Activated naive CD8-positive, alpha-beta T cell treated with anti-CD3 and anti-CD28 coated beads, Interleukin-2, amount 50 U/mL, for 16 hours (primary cell): Measurements from ENCODE around the gene DPP10.

Source experiments
- DNase-seq: peaks from one replicate; pipeline ENCODE4 v3.0.0-alpha.2; 2020; ENCODE audit warnings: low read depth, low spot score

Gene DPP10

GRCh38 chr2:115678129-115678528 is 1235.7 kb downstream of the DPP10 start:
- DNase-seq, result no peak

- no peak for DNase-seq
Measured at GRCh38 chr2:115684345-115684744, 1241.9 kb downstream of the DPP10 start.

GRCh38 chr2:115691409-115691808 is 1249.0 kb downstream of the DPP10 start:
- no peak for DNase-seq

DNA sequence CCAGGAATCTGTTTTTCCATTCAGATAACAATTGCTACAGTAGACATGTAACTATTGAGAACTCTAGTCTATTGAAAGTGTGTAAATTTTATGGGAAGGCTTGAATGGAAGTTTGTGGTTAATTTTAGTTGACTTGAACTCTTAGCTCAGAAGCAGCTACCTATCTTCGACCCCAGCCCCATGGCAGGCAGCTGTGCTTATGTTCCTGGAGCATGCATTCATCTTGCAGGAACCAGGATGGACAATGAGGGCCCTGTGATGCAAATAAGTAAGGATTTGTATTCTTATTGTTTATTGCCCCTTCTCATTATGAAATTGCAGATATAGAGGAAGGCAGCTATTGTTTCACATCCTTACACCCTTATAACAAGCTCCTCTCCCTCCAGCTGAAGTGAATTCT is 1252.2 kb downstream of the DPP10 start:
- no peak for DNase-seq

- no peak for DNase-seq
Measured at GRCh38 chr2:115733190-115733775, 1290.8 kb downstream of the DPP10 start.

DNA sequence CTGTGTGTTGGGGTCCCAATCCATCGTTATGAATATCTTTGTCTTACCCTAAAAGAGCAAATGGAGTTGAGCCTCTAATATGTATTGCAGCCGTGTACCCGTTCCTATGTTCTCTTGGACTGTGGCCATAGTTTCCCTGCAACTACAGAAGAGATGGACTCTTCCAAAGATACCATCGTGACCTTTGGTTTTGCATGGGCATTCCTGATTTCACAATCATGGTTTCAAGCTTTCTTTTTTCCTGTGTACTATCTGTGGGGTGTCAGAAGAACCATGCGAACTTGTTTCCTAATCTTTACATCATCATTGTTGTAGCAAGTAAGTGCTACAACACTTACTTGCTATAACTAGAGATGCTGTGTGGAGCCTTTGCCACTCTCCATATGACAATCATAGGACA is 1295.7 kb downstream of the DPP10 start:
- no peak for DNase-seq

- DNase-seq, result no peak
Measured at GRCh38 chr2:115739574-115739973, 1297.1 kb downstream of the DPP10 start.

GRCh38 chr2:115746151-115746550 is 1303.7 kb downstream of the DPP10 start:
- no peak for DNase-seq

- DNase-seq, result no peak
Measured at GRCh38 chr2:115757286-115757685, 1314.8 kb downstream of the DPP10 start.

GRCh38 chr2:115763601-115764000 is 1321.2 kb downstream of the DPP10 start:
- DNase-seq, result no peak

DNA sequence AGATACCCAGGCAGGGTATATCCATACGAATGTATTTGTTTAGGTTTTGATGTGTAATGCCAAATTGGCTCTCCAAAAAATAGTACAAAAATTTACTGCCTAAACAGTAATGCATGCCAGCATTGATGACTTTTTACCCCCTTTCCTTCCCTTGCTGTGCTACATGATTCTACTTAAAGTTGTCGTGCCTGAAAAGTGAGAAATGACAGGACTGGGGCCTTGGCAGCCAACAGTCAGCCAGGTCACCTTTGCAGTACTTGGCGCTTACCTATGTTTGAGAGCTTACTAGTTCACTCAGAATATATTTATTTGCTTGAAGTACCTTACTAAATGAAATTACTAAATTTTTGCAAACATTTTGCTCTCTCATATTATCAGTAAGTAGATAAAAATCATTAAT is 1329.1 kb downstream of the DPP10 start:
- no peak for DNase-seq

- DNase-seq, result no peak
Measured at GRCh38 chr2:115774361-115774760, 1331.9 kb downstream of the DPP10 start.

DNA sequence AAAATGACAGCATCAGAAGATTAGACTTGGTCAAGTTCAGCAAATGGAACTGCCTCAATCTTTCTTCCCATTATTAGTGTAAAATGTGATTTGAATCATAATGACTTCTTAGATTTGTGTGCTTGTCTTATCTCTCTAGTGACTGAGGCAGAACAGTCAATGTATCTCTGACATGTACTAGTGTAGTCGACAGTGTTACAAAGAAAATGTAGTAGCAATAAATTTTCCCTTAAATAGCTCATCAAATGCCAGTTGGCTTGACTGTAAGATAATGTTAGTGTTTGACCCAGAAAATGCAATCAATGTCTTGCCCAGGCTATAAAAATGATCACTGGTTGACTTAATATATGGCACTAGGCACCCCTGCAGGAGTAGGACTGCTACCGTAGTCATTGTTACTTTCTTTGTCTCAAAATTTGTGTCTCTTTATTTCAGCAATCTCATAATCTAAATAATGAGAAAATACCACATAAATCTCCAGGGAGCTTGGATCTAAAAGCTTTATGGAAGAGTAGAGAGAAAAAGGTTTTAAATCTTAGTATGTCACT is 1336.7 kb downstream of the DPP10 start:
- no peak for DNase-seq

DNA sequence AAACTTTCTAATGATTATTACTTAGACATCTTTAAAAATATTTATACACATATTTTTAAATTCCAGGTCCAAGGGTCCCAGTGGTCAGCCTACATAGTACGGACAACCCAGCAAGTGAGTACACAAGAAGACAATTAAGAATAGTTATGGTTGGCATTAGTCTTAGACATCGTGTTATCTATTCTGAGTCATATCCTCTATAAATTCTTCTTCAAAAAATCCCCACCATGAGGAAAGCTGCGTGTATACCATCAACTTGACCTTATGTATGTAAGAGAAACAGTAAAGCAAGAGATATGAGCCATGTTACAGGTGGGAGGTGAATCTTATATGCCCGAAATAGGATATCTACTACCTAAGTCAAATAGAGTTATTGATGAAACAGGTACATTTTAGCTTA is 1339.8 kb downstream of the DPP10 start:
- no peak for DNase-seq

DNA sequence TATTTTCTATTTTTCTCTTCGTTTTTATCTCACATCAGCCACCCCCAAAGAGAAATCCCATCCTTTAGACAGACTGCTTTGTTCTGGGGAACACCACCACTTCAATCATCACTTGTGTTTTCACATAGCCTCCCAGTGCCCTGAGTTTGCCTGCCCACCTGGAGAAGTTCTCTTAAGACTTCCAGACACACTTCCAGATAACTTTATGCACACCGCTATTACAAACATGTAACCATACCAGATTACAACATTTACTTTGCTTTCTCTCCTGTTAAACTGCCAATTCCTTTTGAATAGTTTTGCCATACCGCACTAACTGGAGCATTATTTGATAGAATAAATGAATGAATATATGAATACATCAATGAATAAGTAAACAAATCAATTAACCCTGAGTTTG is 1353.6 kb downstream of the DPP10 start:
- DNase-seq, result no peak

GRCh38 chr2:115807276-115807675 is 1364.8 kb downstream of the DPP10 start:
- DNase-seq, result no peak

DNA sequence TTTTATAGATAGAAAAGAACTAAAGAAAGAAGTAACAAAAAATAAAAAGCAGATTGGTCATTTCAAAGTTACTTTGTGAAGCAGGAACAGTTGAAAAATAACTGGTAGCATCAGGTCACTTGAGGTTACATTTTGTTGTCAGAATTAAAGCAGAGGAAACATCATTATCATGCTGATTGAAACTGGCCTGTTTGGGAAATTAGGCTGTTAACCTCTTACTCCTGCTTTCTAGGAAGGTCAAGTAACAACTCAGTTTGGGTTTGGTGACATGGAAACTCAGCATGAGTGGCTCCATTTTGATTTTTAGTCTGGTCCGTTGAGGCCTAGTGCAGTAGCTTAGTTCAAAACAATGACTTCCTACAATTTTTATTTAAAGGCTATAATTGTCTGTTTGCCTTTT is 1383.5 kb downstream of the DPP10 start:
- DNase-seq, result no peak

GRCh38 chr2:115833196-115833595 is 1390.8 kb downstream of the DPP10 start:
- DNase-seq, result no peak

DNA sequence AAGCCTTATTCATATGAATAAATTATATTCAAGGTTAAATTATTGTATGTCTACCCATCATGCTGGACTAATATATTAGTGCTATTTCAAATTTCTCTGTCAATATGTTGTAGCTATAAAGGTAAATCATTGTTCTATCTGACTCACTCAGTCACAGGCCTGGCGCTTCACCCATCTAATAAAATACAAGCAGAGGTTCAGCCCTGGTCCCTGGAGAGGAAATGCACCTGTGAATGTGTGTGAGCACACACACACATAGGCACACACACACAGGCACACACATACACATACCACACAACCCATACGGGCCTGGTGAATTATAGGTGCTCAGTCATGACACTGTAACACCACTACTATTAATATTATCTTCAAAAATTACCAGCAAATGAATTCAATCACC is 1396.1 kb downstream of the DPP10 start:
- no peak for DNase-seq

DNA sequence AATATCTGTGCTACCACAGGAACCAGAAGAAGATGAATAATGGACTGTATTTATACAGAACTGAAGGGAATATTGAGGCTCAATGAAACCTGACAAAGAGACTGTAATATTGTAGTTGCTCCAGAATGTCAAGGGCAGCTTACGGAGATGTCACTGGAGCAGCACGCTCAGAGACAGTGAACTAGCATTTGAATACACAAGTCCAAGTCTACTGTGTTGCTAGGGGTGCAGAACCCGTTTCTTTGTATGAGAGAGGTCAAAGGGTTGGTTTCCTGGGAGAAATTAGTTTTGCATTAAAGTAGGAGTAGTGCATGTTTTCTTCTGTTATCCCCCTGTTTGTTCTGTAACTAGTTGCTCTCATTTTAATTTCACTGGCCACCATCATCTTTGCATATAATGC is 1399.9 kb downstream of the DPP10 start:
- DNase-seq, result no peak

- DNase-seq, result no peak
Measured at GRCh38 chr2:115848192-115848591, 1405.8 kb downstream of the DPP10 start.

GRCh38 chr2:115867024-115867423 is 1424.6 kb downstream of the DPP10 start:
- no peak for DNase-seq

DNA sequence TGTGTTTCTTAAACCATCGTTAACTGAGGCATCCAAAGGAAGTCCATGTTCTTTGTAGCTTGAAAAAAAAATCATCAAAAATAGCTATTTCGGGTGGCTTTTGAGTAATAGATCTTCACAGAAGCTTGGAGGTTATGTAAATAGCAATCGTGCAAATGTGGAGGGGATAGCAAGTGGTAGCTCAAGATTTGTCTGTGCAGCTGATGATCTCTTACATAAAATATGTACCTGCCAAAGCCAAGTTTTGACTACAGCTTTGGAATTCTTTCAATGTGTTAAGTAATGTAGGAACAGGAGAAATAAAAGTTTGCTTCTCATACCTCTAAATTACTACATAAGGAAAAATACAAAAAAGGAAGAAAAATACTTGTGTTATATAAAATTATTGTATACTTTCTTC is 1432.0 kb downstream of the DPP10 start:
- DNase-seq, result no peak

GRCh38 chr2:115880558-115880957 is 1438.1 kb downstream of the DPP10 start:
- DNase-seq, result no peak
